ENCODE measurements around the gene NHEJ1. TPM values are rescaled to one million over a fixed set of nuclear protein-coding genes. Genes with fewer than 3 reads are reported as not detected.

The NHEJ1 gene
- total and polyA plus RNA-seq, 4 donors, result 6.1 to 13.5 (median 9.9) TPM

- Histone ChIP-seq H3K27me3 (ENCODE audit: control insufficient read depth in 4 of 4, insufficient read depth in 4 of 4, low read length in 3 of 4) (no peaks in the 10 kb centered on the region), H3K27ac (ENCODE audit: low read depth in 1 of 2, low read length in 2 of 2) (peak overlapping the region; percentile 95 to 97), H3K9ac (ENCODE audit: low read depth in 1 of 2, low read length in 2 of 2) (peak overlapping the region; percentile 23 to 32), H3K4me1 (ENCODE audit: control insufficient read depth in 4 of 4, insufficient read depth in 4 of 4, low read length in 3 of 4) (peaks cover 3 to 26% (median 23%) of the 10 kb centered on the region in 4 donors), H3K9me3 (ENCODE audit: control insufficient read depth in 4 of 4, low read length in 3 of 4) (no peaks in the 10 kb centered on the region), H3K4me3 (ENCODE audit: low read depth in 1 of 3, low read length in 3 of 3) (peak overlapping the region; percentile 11 to 95 (median 78)), H3K36me3 (ENCODE audit: control insufficient read depth in 4 of 4, insufficient read depth in 3 of 4, low read depth in 1 of 4, low read length in 3 of 4) (peaks cover 2 to 16% (median 8%) of the 10 kb centered on the region in 4 donors)
- TF ChIP-seq, protein P1, sequence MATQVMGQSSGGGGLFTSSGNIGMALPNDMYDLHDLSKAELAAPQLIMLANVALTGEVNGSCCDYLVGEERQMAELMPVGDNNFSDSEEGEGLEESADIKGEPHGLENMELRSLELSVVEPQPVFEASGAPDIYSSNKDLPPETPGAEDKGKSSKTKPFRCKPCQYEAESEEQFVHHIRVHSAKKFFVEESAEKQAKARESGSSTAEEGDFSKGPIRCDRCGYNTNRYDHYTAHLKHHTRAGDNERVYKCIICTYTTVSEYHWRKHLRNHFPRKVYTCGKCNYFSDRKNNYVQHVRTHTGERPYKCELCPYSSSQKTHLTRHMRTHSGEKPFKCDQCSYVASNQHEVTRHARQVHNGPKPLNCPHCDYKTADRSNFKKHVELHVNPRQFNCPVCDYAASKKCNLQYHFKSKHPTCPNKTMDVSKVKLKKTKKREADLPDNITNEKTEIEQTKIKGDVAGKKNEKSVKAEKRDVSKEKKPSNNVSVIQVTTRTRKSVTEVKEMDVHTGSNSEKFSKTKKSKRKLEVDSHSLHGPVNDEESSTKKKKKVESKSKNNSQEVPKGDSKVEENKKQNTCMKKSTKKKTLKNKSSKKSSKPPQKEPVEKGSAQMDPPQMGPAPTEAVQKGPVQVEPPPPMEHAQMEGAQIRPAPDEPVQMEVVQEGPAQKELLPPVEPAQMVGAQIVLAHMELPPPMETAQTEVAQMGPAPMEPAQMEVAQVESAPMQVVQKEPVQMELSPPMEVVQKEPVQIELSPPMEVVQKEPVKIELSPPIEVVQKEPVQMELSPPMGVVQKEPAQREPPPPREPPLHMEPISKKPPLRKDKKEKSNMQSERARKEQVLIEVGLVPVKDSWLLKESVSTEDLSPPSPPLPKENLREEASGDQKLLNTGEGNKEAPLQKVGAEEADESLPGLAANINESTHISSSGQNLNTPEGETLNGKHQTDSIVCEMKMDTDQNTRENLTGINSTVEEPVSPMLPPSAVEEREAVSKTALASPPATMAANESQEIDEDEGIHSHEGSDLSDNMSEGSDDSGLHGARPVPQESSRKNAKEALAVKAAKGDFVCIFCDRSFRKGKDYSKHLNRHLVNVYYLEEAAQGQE (IDR thresholded peaks at IDR 0.05), result peak; percentile 10
- no peak for TF ChIP-seq HNF4G (IDR thresholded peaks at IDR 0.05)
- peak; percentile 40 for DNase-seq (ENCODE audit: low spot score)
- WGBS, result 9% methylated on average over 22 of the region's 22 CpGs
Observed at GRCh38 chr2:219207134-219207883, 46.7 kb upstream of the NHEJ1 start.

DNA sequence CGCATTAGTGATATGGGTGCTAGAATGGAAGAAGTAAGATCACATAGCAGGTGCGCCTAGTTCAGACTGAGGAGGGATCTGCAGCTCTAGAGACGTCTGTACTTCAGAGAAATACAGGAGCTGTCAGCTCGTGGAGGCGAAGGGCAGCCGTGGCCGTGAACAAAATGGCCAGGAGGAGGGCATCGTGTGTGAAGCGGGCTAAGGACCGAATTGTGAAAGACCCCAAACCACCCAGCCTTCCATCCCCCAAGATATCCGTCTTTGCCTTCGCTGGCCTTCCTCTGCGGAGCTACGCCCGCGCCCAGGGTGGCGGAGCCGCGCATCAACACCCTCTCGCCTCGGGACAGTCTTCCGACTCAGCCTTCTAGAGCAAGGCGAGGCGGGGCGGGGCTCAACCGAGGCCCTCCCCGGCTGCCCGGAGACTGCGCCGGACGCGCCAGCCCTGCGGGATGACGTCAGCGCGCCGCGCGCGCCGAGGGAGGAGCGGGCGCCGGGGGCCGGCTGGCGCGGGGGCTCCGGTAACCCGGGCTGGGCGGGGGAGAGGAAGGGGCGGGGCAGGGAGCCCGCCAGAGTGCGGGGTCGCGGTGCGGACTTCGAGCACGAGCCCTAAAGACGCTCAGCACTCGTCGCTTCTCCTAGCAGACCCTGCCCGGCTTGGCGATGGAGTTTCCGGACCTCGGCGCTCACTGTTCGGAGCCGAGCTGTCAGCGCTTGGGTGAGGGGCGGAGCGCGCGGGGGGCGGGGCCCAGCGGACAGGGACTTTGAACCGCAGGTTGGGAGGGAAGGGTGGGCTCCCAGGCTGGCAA is 45.9 kb upstream of the NHEJ1 start, which contains the start of gene ZFAND2B:
ZFAND2B (plus strand) TSS at position 455 of the 806 bp plus-strand sequence; CDS start at position 661, 206 bp downstream.
- Histone ChIP-seq H3K27ac (ENCODE audit: low read depth in 1 of 2, low read length in 2 of 2) (peak within 1 kb of the TSS; percentile 95 to 97), H3K4me3 (ENCODE audit: low read depth in 1 of 3, low read length in 3 of 3) (peak within 1 kb of the TSS; percentile 78 to 95 (median 84)), H3K36me3 (ENCODE audit: control insufficient read depth in 4 of 4, insufficient read depth in 3 of 4, low read depth in 1 of 4, low read length in 3 of 4) (peaks cover 2 to 16% (median 8%) of the 10 kb centered on the region in 4 donors), H3K9ac (ENCODE audit: low read depth in 1 of 2, low read length in 2 of 2) (peak within 1 kb of the TSS; percentile 89 to 97), H3K4me1 (ENCODE audit: control insufficient read depth in 4 of 4, insufficient read depth in 4 of 4, low read length in 3 of 4) (peaks cover 3 to 26% (median 23%) of the 10 kb centered on the region in 4 donors), H3K27me3 (ENCODE audit: control insufficient read depth in 4 of 4, insufficient read depth in 4 of 4, low read length in 3 of 4) (no peaks in the 10 kb centered on the region), H3K9me3 (ENCODE audit: control insufficient read depth in 4 of 4, low read length in 3 of 4) (no peaks in the 10 kb centered on the region)
- peak; percentile 94 for DNase-seq (ENCODE audit: low spot score)
- under 1% methylated on average over 75 of the region's 76 CpGs for WGBS
- TF ChIP-seq CTCF (IDR thresholded peaks at IDR 0.05; ENCODE audit: low read depth, low read length, missing input control) (peak; percentile 2), GABPA (IDR thresholded peaks at IDR 0.05 in 1 of 2, conservative IDR thresholded peaks at IDR 0.05 in 1 of 2) (no peak), SP1 (IDR thresholded peaks at IDR 0.05) (peak; percentile 33), NR2F2 (IDR thresholded peaks at IDR 0.05) (no peak), TAF1 (conservative IDR thresholded peaks at IDR 0.05) (peak; percentile 72), EGR1 (IDR thresholded peaks at IDR 0.05; ENCODE audit: low read depth in 2 of 2) (no peak), MAX (IDR thresholded peaks at IDR 0.05) (no peak), HNF4G (IDR thresholded peaks at IDR 0.05) (peak; percentile 60), RXRA (IDR thresholded peaks at IDR 0.05) (no peak), RAD21 (IDR thresholded peaks at IDR 0.05) (peak in 1 of 2 donors; percentile 52), FOXA2 (IDR thresholded peaks at IDR 0.05) (no peak), YY1 (IDR thresholded peaks at IDR 0.05) (peak; percentile 30), FOXA1 (IDR thresholded peaks at IDR 0.05) (no peak), JUND (IDR thresholded peaks at IDR 0.05) (no peak), ATF3 (IDR thresholded peaks at IDR 0.05) (no peak), HNF4A (conservative IDR thresholded peaks at IDR 0.05) (peak; percentile 66 to 69)
- TF ChIP-seq, protein P2, sequence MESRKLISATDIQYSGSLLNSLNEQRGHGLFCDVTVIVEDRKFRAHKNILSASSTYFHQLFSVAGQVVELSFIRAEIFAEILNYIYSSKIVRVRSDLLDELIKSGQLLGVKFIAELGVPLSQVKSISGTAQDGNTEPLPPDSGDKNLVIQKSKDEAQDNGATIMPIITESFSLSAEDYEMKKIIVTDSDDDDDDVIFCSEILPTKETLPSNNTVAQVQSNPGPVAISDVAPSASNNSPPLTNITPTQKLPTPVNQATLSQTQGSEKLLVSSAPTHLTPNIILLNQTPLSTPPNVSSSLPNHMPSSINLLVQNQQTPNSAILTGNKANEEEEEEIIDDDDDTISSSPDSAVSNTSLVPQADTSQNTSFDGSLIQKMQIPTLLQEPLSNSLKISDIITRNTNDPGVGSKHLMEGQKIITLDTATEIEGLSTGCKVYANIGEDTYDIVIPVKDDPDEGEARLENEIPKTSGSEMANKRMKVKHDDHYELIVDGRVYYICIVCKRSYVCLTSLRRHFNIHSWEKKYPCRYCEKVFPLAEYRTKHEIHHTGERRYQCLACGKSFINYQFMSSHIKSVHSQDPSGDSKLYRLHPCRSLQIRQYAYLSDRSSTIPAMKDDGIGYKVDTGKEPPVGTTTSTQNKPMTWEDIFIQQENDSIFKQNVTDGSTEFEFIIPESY (IDR thresholded peaks at IDR 0.05), result no peak
- TF ChIP-seq, protein P1 (IDR thresholded peaks at IDR 0.05), result no peak
